PC-3 (cell line): Measurements from ENCODE around the gene CCBE1.

Experiments
- EZH2 ChIP-seq: fragments of 300-600 bp; sonication (generic); IDR thresholded peaks from one replicate; pipeline ENCODE4 v1.6.1; 2017; ENCODE audit warnings: antibody characterized with exemption, mild to moderate bottlenecking, low read length; ENCODE audit not compliant: unreplicated experiment
- EZH2phosphoT487 ChIP-seq: fragments of 300-600 bp; sonication (generic); IDR thresholded peaks from 2 replicates; pipeline ENCODE4 v1.6.1; 2018; ENCODE audit warnings: mild to moderate bottlenecking, antibody characterized with exemption, low read length, borderline replicate concordance
- TF ChIP-seq, protein P1 (sequence below): fragments of 300-600 bp; sonication (generic); conservative IDR thresholded peaks from 2 replicates; pipeline ENCODE4 v1.5.1; 2017; ENCODE audit warnings: antibody characterized with exemption, low read depth, mild to moderate bottlenecking, low read length

DNA sequence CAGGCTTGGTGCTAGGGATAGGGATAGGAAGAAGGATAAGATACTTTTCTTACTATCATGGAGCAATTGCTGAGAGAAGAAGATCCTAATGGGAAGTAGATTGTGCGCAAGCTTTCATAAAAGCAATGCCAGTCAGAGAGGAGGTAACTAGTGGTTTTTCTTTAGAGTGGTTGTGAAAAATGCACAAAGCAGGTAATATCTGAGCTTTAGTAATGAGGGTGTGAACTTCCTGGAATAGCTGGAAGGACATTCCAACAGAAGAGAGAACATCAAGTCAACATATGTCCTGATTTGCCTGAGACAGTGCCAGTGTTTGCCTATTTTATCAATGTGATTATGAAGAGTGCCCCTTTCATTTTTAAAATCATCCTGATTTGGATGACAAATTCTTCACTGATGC, 34.1 kb downstream of the CCBE1 start:
- TF ChIP-seq, protein P1, sequence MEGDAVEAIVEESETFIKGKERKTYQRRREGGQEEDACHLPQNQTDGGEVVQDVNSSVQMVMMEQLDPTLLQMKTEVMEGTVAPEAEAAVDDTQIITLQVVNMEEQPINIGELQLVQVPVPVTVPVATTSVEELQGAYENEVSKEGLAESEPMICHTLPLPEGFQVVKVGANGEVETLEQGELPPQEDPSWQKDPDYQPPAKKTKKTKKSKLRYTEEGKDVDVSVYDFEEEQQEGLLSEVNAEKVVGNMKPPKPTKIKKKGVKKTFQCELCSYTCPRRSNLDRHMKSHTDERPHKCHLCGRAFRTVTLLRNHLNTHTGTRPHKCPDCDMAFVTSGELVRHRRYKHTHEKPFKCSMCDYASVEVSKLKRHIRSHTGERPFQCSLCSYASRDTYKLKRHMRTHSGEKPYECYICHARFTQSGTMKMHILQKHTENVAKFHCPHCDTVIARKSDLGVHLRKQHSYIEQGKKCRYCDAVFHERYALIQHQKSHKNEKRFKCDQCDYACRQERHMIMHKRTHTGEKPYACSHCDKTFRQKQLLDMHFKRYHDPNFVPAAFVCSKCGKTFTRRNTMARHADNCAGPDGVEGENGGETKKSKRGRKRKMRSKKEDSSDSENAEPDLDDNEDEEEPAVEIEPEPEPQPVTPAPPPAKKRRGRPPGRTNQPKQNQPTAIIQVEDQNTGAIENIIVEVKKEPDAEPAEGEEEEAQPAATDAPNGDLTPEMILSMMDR = no peak
- TF ChIP-seq EZH2phosphoT487 (no peak), EZH2 (no peak)
